HG03442 (cell line): ENCODE data around the gene EIF2B4.
"Not testable (repeated sequence)": the region's sequence is repeated elsewhere in the genome, so short reads cannot be mapped to it uniquely, and the experiment has no call there.

Experiments used
- ATAC-seq: cut with Tn5 transposase; IDR thresholded peaks from one replicate; pipeline ENCODE4 v1.9.1; 2021; ENCODE audit warnings: mild to moderate bottlenecking, moderate library complexity; ENCODE audit not compliant: unreplicated experiment

The EIF2B4 gene

GRCh38 chr2:27378096-27378808 lies 8.1 kb upstream of the EIF2B4 start:
- no peak for ATAC-seq

GRCh38 chr2:27377618-27378095 lies 7.5 kb upstream of the EIF2B4 start:
- ATAC-seq, result no peak

GRCh38 chr2:27376866-27377617 lies 6.9 kb upstream of the EIF2B4 start:
- ATAC-seq, result no peak

- no peak for ATAC-seq
These were observed 6.2 kb upstream of the EIF2B4 start for GRCh38 chr2:27376151-27376865.

GRCh38 chr2:27375513-27376099 lies 5.5 kb upstream of the EIF2B4 start:
- no peak for ATAC-seq

GRCh38 chr2:27373567-27373966 lies 3.4 kb upstream of the EIF2B4 start:
- ATAC-seq, result no peak

- ATAC-seq, result no peak
These were observed 2.8 kb upstream of the EIF2B4 start for GRCh38 chr2:27372937-27373336.

GRCh38 chr2:27370816-27371620 lies 880 bp upstream of the EIF2B4 start:
- no peak for ATAC-seq

GRCh38 chr2:27369471-27370025 lies 590 bp downstream of the EIF2B4 start:
- no peak for ATAC-seq

GRCh38 chr2:27363933-27364332 lies 6.2 kb downstream of the EIF2B4 start:
- ATAC-seq, result no peak

- ATAC-seq, result no peak
These were observed 7.3 kb downstream of the EIF2B4 start for GRCh38 chr2:27362678-27363420.

- ATAC-seq, result peak; percentile 81
These were observed 13.6 kb downstream of the EIF2B4 start, which contains the start of gene GTF3C2 for GRCh38 chr2:27356382-27357181. TSS of gene GTF3C2 (minus strand) at chr2:27356764. CDS start at chr2:27343554, 13,210 bp downstream.

- peak; percentile 36 for ATAC-seq
These were observed 14.1 kb downstream of the EIF2B4 start for GRCh38 chr2:27356056-27356381.

GRCh38 chr2:27354597-27354927 lies 15.6 kb downstream of the EIF2B4 start:
- no peak for ATAC-seq

- no peak for ATAC-seq
These were observed 16.2 kb downstream of the EIF2B4 start for GRCh38 chr2:27353762-27354596.

- not testable (repeated sequence) for ATAC-seq
These were observed 16.8 kb downstream of the EIF2B4 start for GRCh38 chr2:27353386-27353761.

GRCh38 chr2:27351802-27352598 lies 18.1 kb downstream of the EIF2B4 start:
- ATAC-seq, result no peak
